EL (cell line): ENCODE measurements around the gene IL1RAPL1.
A peak's percentile ranks its signal among the peaks of the same experiment; 100 is the strongest.

ENCODE experiments used
- DNase-seq: peaks from one replicate; pipeline ENCODE4 v3.0.0-alpha.2; 2016

Gene IL1RAPL1

GRCh38 chrX:29665532-29665931 lies 1078.3 kb downstream of the IL1RAPL1 start:
- no peak for DNase-seq

- no peak for DNase-seq
Observed at GRCh38 chrX:29666366-29666765, 1079.1 kb downstream of the IL1RAPL1 start.

GRCh38 chrX:29671421-29671820 lies 1084.2 kb downstream of the IL1RAPL1 start:
- no peak for DNase-seq

- DNase-seq: peak; percentile 21
Observed at GRCh38 chrX:29687687-29688086, 1100.4 kb downstream of the IL1RAPL1 start.

- DNase-seq: no peak
Observed at GRCh38 chrX:29690061-29690460, 1102.8 kb downstream of the IL1RAPL1 start.

- DNase-seq: no peak
Observed at GRCh38 chrX:29691044-29691443, 1103.8 kb downstream of the IL1RAPL1 start.

GRCh38 chrX:29693912-29694311 lies 1106.7 kb downstream of the IL1RAPL1 start:
- no peak for DNase-seq

- DNase-seq: no peak
Observed at GRCh38 chrX:29699239-29699638, 1112.0 kb downstream of the IL1RAPL1 start.

GRCh38 chrX:29707088-29707487 lies 1119.8 kb downstream of the IL1RAPL1 start:
- DNase-seq: no peak

- DNase-seq: no peak
Observed at GRCh38 chrX:29721152-29721551, 1133.9 kb downstream of the IL1RAPL1 start.

- DNase-seq: no peak
Observed at GRCh38 chrX:29724316-29724715, 1137.1 kb downstream of the IL1RAPL1 start.

GRCh38 chrX:29726811-29727210 lies 1139.6 kb downstream of the IL1RAPL1 start:
- DNase-seq: no peak

GRCh38 chrX:29728639-29729038 lies 1141.4 kb downstream of the IL1RAPL1 start:
- no peak for DNase-seq

- no peak for DNase-seq
Observed at GRCh38 chrX:29744966-29745365, 1157.7 kb downstream of the IL1RAPL1 start.

- peak; percentile 0 for DNase-seq
Observed at GRCh38 chrX:29746326-29746725, 1159.1 kb downstream of the IL1RAPL1 start.

- DNase-seq: no peak
Observed at GRCh38 chrX:29762006-29762405, 1174.8 kb downstream of the IL1RAPL1 start.

- DNase-seq: no peak
Observed at GRCh38 chrX:29775890-29776289, 1188.6 kb downstream of the IL1RAPL1 start.

GRCh38 chrX:29787656-29788055 lies 1200.4 kb downstream of the IL1RAPL1 start:
- no peak for DNase-seq

GRCh38 chrX:29788991-29789699 lies 1201.9 kb downstream of the IL1RAPL1 start:
- no peak for DNase-seq

GRCh38 chrX:29792335-29792734 lies 1205.1 kb downstream of the IL1RAPL1 start:
- DNase-seq: no peak

- no peak for DNase-seq
Observed at GRCh38 chrX:29797156-29797555, 1209.9 kb downstream of the IL1RAPL1 start.

- DNase-seq: no peak
Observed at GRCh38 chrX:29798469-29798868, 1211.2 kb downstream of the IL1RAPL1 start.

- DNase-seq: no peak
Observed at GRCh38 chrX:29813174-29813573, 1225.9 kb downstream of the IL1RAPL1 start.

GRCh38 chrX:29824176-29824906 lies 1237.1 kb downstream of the IL1RAPL1 start:
- DNase-seq: no peak

- no peak for DNase-seq
Observed at GRCh38 chrX:29826742-29827141, 1239.5 kb downstream of the IL1RAPL1 start.
